Measurements from ENCODE around the gene CUL1.

The CUL1 gene

GRCh38 chr7:148714498-148714897 is 15.8 kb downstream of the CUL1 start:
- H3K36me3 ChIP-seq (ENCODE audit: control insufficient read depth in 4 of 4, insufficient read depth in 4 of 4, low read length in 3 of 4): peaks cover 2 to 11% (median 7%) of the 10 kb centered on the region in 4 experiments
- 85% methylated on average over 2 of the region's 2 CpGs for whole genome bisulfite sequencing (ENCODE audit: insufficient coverage)
- H3K4me3 ChIP-seq (ENCODE audit: control insufficient read depth in 1 of 7, extremely low read depth in 1 of 7, insufficient read depth in 4 of 7, low read depth in 2 of 7, low read length in 6 of 7): no peak overlapping the region
- DNase-seq: no peak
- POLR2A ChIA-PET: no interaction called here
- H3K4me1 ChIP-seq (ENCODE audit: control extremely low read depth in 1 of 4, control insufficient read depth in 4 of 4, insufficient read depth in 4 of 4, low read length in 3 of 4): peaks cover 0 to 25% (median 10%) of the 10 kb centered on the region in 4 experiments
- no peaks in the 10 kb centered on the region for H3K27me3 ChIP-seq (replicated peaks in 2 of 5; ENCODE audit: control insufficient read depth in 4 of 5, insufficient read depth in 5 of 5, low read length in 4 of 5)
- CTCF ChIA-PET: no interaction called here
- H3K27ac ChIP-seq (ENCODE audit: insufficient read depth in 1 of 2, low read depth in 1 of 2, low read length in 2 of 2, poor library complexity in 1 of 2, severe bottlenecking in 2 of 2): no peak overlapping the region
- peaks cover 0 to 2% (median 0%) of the 10 kb centered on the region in 5 experiments for H3K9me3 ChIP-seq (ENCODE audit: control extremely low read depth in 1 of 5, control insufficient read depth in 4 of 5, insufficient read depth in 2 of 5, low read depth in 1 of 5, low read length in 4 of 5)

GRCh38 chr7:148715027-148715426 is 16.3 kb downstream of the CUL1 start:
- peaks cover 0 to 2% (median 0%) of the 10 kb centered on the region in 5 experiments for H3K9me3 ChIP-seq (ENCODE audit: control extremely low read depth in 1 of 5, control insufficient read depth in 4 of 5, insufficient read depth in 2 of 5, low read depth in 1 of 5, low read length in 4 of 5)
- H3K27ac ChIP-seq (ENCODE audit: insufficient read depth in 1 of 2, low read depth in 1 of 2, low read length in 2 of 2, poor library complexity in 1 of 2, severe bottlenecking in 2 of 2): no peak overlapping the region
- H3K4me1 ChIP-seq (ENCODE audit: control extremely low read depth in 1 of 4, control insufficient read depth in 4 of 4, insufficient read depth in 4 of 4, low read length in 3 of 4): peaks cover 0 to 31% (median 14%) of the 10 kb centered on the region in 4 experiments
- 100% methylated on average over 6 of the region's 6 CpGs for WGBS (ENCODE audit: insufficient coverage)
- DNase-seq: no peak
- no peak overlapping the region for H3K4me3 ChIP-seq (ENCODE audit: control insufficient read depth in 1 of 7, extremely low read depth in 1 of 7, insufficient read depth in 4 of 7, low read depth in 2 of 7, low read length in 6 of 7)
- peaks cover 2 to 11% (median 7%) of the 10 kb centered on the region in 4 experiments for H3K36me3 ChIP-seq (ENCODE audit: control insufficient read depth in 4 of 4, insufficient read depth in 4 of 4, low read length in 3 of 4)
- no peaks in the 10 kb centered on the region for H3K27me3 ChIP-seq (replicated peaks in 2 of 5; ENCODE audit: control insufficient read depth in 4 of 5, insufficient read depth in 5 of 5, low read length in 4 of 5)
- CTCF ChIA-PET: no interaction called here
- POLR2A ChIA-PET: no interaction called here

GRCh38 chr7:148717266-148717793 is 18.6 kb downstream of the CUL1 start:
- no peak for DNase-seq
- whole genome bisulfite sequencing (ENCODE audit: insufficient coverage): 95% methylated on average over 10 of the region's 12 CpGs
- Histone ChIP-seq H3K27me3 (replicated peaks in 2 of 5; ENCODE audit: control insufficient read depth in 4 of 5, insufficient read depth in 5 of 5, low read length in 4 of 5) (no peaks in the 10 kb centered on the region), H3K27ac (ENCODE audit: insufficient read depth in 1 of 2, low read depth in 1 of 2, low read length in 2 of 2, poor library complexity in 1 of 2, severe bottlenecking in 2 of 2) (no peak overlapping the region), H3K36me3 (ENCODE audit: control insufficient read depth in 4 of 4, insufficient read depth in 4 of 4, low read length in 3 of 4) (peaks cover 2 to 11% (median 8%) of the 10 kb centered on the region in 4 experiments), H3K4me3 (ENCODE audit: control insufficient read depth in 1 of 7, extremely low read depth in 1 of 7, insufficient read depth in 4 of 7, low read depth in 2 of 7, low read length in 6 of 7) (no peak overlapping the region), H3K4me1 (ENCODE audit: control extremely low read depth in 1 of 4, control insufficient read depth in 4 of 4, insufficient read depth in 4 of 4, low read length in 3 of 4) (peaks cover 0 to 29% (median 9%) of the 10 kb centered on the region in 4 experiments), H3K9me3 (ENCODE audit: control extremely low read depth in 1 of 5, control insufficient read depth in 4 of 5, insufficient read depth in 2 of 5, low read depth in 1 of 5, low read length in 4 of 5) (peaks cover 0 to 2% (median 0%) of the 10 kb centered on the region in 5 experiments)
- ChIA-PET POLR2A (no interaction called here), CTCF (no interaction called here)

GRCh38 chr7:148718431-148718830 is 19.7 kb downstream of the CUL1 start:
- ChIA-PET POLR2A (no interaction called here), CTCF (no interaction called here)
- WGBS (ENCODE audit: insufficient coverage): 98% methylated on average over 3 of the region's 3 CpGs
- H3K9me3 ChIP-seq (ENCODE audit: control extremely low read depth in 1 of 5, control insufficient read depth in 4 of 5, insufficient read depth in 2 of 5, low read depth in 1 of 5, low read length in 4 of 5): peaks cover 0 to 2% (median 0%) of the 10 kb centered on the region in 5 experiments
- peaks cover 2 to 17% (median 8%) of the 10 kb centered on the region in 4 experiments for H3K36me3 ChIP-seq (ENCODE audit: control insufficient read depth in 4 of 4, insufficient read depth in 4 of 4, low read length in 3 of 4)
- no peaks in the 10 kb centered on the region for H3K27me3 ChIP-seq (replicated peaks in 2 of 5; ENCODE audit: control insufficient read depth in 4 of 5, insufficient read depth in 5 of 5, low read length in 4 of 5)
- H3K4me1 ChIP-seq (ENCODE audit: control extremely low read depth in 1 of 4, control insufficient read depth in 4 of 4, insufficient read depth in 4 of 4, low read length in 3 of 4): peaks cover 0 to 31% (median 15%) of the 10 kb centered on the region in 4 experiments
- H3K27ac ChIP-seq (ENCODE audit: insufficient read depth in 1 of 2, low read depth in 1 of 2, low read length in 2 of 2, poor library complexity in 1 of 2, severe bottlenecking in 2 of 2): no peak overlapping the region
- H3K4me3 ChIP-seq (ENCODE audit: control insufficient read depth in 1 of 7, extremely low read depth in 1 of 7, insufficient read depth in 4 of 7, low read depth in 2 of 7, low read length in 6 of 7): no peak overlapping the region
- no peak for DNase-seq

- peaks cover 0 to 2% (median 0%) of the 10 kb centered on the region in 5 experiments for H3K9me3 ChIP-seq (ENCODE audit: control extremely low read depth in 1 of 5, control insufficient read depth in 4 of 5, insufficient read depth in 2 of 5, low read depth in 1 of 5, low read length in 4 of 5)
- H3K4me1 ChIP-seq (ENCODE audit: control extremely low read depth in 1 of 4, control insufficient read depth in 4 of 4, insufficient read depth in 4 of 4, low read length in 3 of 4): peaks cover 0 to 31% (median 15%) of the 10 kb centered on the region in 4 experiments
- peaks cover 2 to 17% (median 7%) of the 10 kb centered on the region in 4 experiments for H3K36me3 ChIP-seq (ENCODE audit: control insufficient read depth in 4 of 4, insufficient read depth in 4 of 4, low read length in 3 of 4)
- 93% methylated on average over 3 of the region's 5 CpGs for WGBS (ENCODE audit: insufficient coverage)
- POLR2A ChIA-PET: interaction anchor here (0.6 kb wide), 1 partner anchor 49 kb away, joined by 3 read pairs; no protein-coding TSS in a partner anchor
- H3K27ac ChIP-seq (ENCODE audit: insufficient read depth in 1 of 2, low read depth in 1 of 2, low read length in 2 of 2, poor library complexity in 1 of 2, severe bottlenecking in 2 of 2): no peak overlapping the region
- no peaks in the 10 kb centered on the region for H3K27me3 ChIP-seq (replicated peaks in 2 of 5; ENCODE audit: control insufficient read depth in 4 of 5, insufficient read depth in 5 of 5, low read length in 4 of 5)
- CTCF ChIA-PET: interaction anchor here (0.5 to 3.4 kb wide), 6 partner anchors 9 to 145 kb away, joined by 3 to 15 read pairs (median 6); no protein-coding TSS in a partner anchor
- peak in 2 of 3 donors; percentile 28 to 29 for DNase-seq
- no peak overlapping the region for H3K4me3 ChIP-seq (ENCODE audit: control insufficient read depth in 1 of 7, extremely low read depth in 1 of 7, insufficient read depth in 4 of 7, low read depth in 2 of 7, low read length in 6 of 7)
Observed at GRCh38 chr7:148719753-148720152, 21.1 kb downstream of the CUL1 start.

GRCh38 chr7:148720472-148720871 is 21.8 kb downstream of the CUL1 start:
- peaks cover 2 to 12% (median 4%) of the 10 kb centered on the region in 4 experiments for H3K36me3 ChIP-seq (ENCODE audit: control insufficient read depth in 4 of 4, insufficient read depth in 4 of 4, low read length in 3 of 4)
- ChIA-PET CTCF (interaction anchor here (1.0 to 3.4 kb wide), 8 partner anchors 8 to 54 kb away, joined by 3 to 15 read pairs (median 7); no protein-coding TSS in a partner anchor), POLR2A (interaction anchor here (0.6 kb wide), 1 partner anchor 96 kb away, joined by 3 read pairs; no protein-coding TSS in a partner anchor)
- no peak overlapping the region for H3K27ac ChIP-seq (ENCODE audit: insufficient read depth in 1 of 2, low read depth in 1 of 2, low read length in 2 of 2, poor library complexity in 1 of 2, severe bottlenecking in 2 of 2)
- DNase-seq: no peak
- H3K9me3 ChIP-seq (ENCODE audit: control extremely low read depth in 1 of 5, control insufficient read depth in 4 of 5, insufficient read depth in 2 of 5, low read depth in 1 of 5, low read length in 4 of 5): peaks cover 0 to 2% (median 0%) of the 10 kb centered on the region in 5 experiments
- peaks cover 0 to 34% (median 15%) of the 10 kb centered on the region in 4 experiments for H3K4me1 ChIP-seq (ENCODE audit: control extremely low read depth in 1 of 4, control insufficient read depth in 4 of 4, insufficient read depth in 4 of 4, low read length in 3 of 4)
- WGBS (ENCODE audit: insufficient coverage): 95% methylated on average over 3 of the region's 5 CpGs
- H3K4me3 ChIP-seq (ENCODE audit: control insufficient read depth in 1 of 7, extremely low read depth in 1 of 7, insufficient read depth in 4 of 7, low read depth in 2 of 7, low read length in 6 of 7): no peak overlapping the region
- no peaks in the 10 kb centered on the region for H3K27me3 ChIP-seq (replicated peaks in 2 of 5; ENCODE audit: control insufficient read depth in 4 of 5, insufficient read depth in 5 of 5, low read length in 4 of 5)

- peaks cover 0 to 35% (median 17%) of the 10 kb centered on the region in 4 experiments for H3K4me1 ChIP-seq (ENCODE audit: control extremely low read depth in 1 of 4, control insufficient read depth in 4 of 4, insufficient read depth in 4 of 4, low read length in 3 of 4)
- H3K4me3 ChIP-seq (ENCODE audit: control insufficient read depth in 1 of 7, extremely low read depth in 1 of 7, insufficient read depth in 4 of 7, low read depth in 2 of 7, low read length in 6 of 7): no peak overlapping the region
- H3K36me3 ChIP-seq (ENCODE audit: control insufficient read depth in 4 of 4, insufficient read depth in 4 of 4, low read length in 3 of 4): peaks cover 0 to 12% (median 2%) of the 10 kb centered on the region in 4 experiments
- ChIA-PET CTCF (interaction anchor here (1.1 to 3.4 kb wide), 7 partner anchors 9 to 151 kb away, joined by 3 to 15 read pairs (median 7); no protein-coding TSS in a partner anchor), POLR2A (no interaction called here)
- peak; percentile 25 to 70 (median 52) for DNase-seq
- H3K27ac ChIP-seq (ENCODE audit: insufficient read depth in 1 of 2, low read depth in 1 of 2, low read length in 2 of 2, poor library complexity in 1 of 2, severe bottlenecking in 2 of 2): no peak overlapping the region
- H3K9me3 ChIP-seq (ENCODE audit: control extremely low read depth in 1 of 5, control insufficient read depth in 4 of 5, insufficient read depth in 2 of 5, low read depth in 1 of 5, low read length in 4 of 5): peaks cover 0 to 2% (median 0%) of the 10 kb centered on the region in 5 experiments
- WGBS (ENCODE audit: insufficient coverage): no CpG with 5 or more reads among the region's 3 CpGs
- no peaks in the 10 kb centered on the region for H3K27me3 ChIP-seq (replicated peaks in 2 of 5; ENCODE audit: control insufficient read depth in 4 of 5, insufficient read depth in 5 of 5, low read length in 4 of 5)
Observed at GRCh38 chr7:148721390-148721789, 22.7 kb downstream of the CUL1 start.

All from common myeloid progenitor, CD34-positive (primary cell).